ENCODE data around the gene GTF2IRD1.
"Not testable (repeated sequence)": the region's sequence is repeated elsewhere in the genome, so short reads cannot be mapped to it uniquely, and the experiment has no call there.

GTF2IRD1 gene

GRCh38 chr7:74599244-74599643 lies 145.5 kb downstream of the GTF2IRD1 start:
- peak; percentile 39 for DNase-seq (ENCODE audit: low spot score)

- DNase-seq (ENCODE audit: low spot score), result no peak
These were observed 150.8 kb downstream of the GTF2IRD1 start for GRCh38 chr7:74604326-74605020.

- peak; percentile 24 for DNase-seq (ENCODE audit: low spot score)
These were observed 152.6 kb downstream of the GTF2IRD1 start for GRCh38 chr7:74606101-74606908.

- DNase-seq (ENCODE audit: low spot score), result no peak
These were observed 153.3 kb downstream of the GTF2IRD1 start for GRCh38 chr7:74606909-74607510.

- DNase-seq (ENCODE audit: low spot score), result no peak
These were observed 158.5 kb downstream of the GTF2IRD1 start for GRCh38 chr7:74612015-74612829.

GRCh38 chr7:74615933-74616780 lies 162.5 kb downstream of the GTF2IRD1 start:
- DNase-seq (ENCODE audit: low spot score), result no peak

- no peak for DNase-seq (ENCODE audit: low spot score)
These were observed 163.6 kb downstream of the GTF2IRD1 start for GRCh38 chr7:74617180-74617744.

- no peak for DNase-seq (ENCODE audit: low spot score)
These were observed 165.6 kb downstream of the GTF2IRD1 start for GRCh38 chr7:74619235-74619860.

- no peak for DNase-seq (ENCODE audit: low spot score)
These were observed 168.6 kb downstream of the GTF2IRD1 start for GRCh38 chr7:74622228-74622749.

GRCh38 chr7:74623135-74623534 lies 169.4 kb downstream of the GTF2IRD1 start:
- DNase-seq (ENCODE audit: low spot score), result no peak

GRCh38 chr7:74625446-74625845 lies 171.7 kb downstream of the GTF2IRD1 start:
- DNase-seq (ENCODE audit: low spot score), result no peak

GRCh38 chr7:74627661-74628411 lies 174.1 kb downstream of the GTF2IRD1 start:
- no peak for DNase-seq (ENCODE audit: low spot score)

GRCh38 chr7:74632505-74632904 lies 178.8 kb downstream of the GTF2IRD1 start:
- no peak for DNase-seq (ENCODE audit: low spot score)

- DNase-seq (ENCODE audit: low spot score), result no peak
These were observed 179.8 kb downstream of the GTF2IRD1 start for GRCh38 chr7:74633451-74633921.

- DNase-seq (ENCODE audit: low spot score), result no peak
These were observed 184.0 kb downstream of the GTF2IRD1 start for GRCh38 chr7:74637745-74638144.

- peak; percentile 89 for DNase-seq (ENCODE audit: low spot score)
These were observed 196.3 kb downstream of the GTF2IRD1 start for GRCh38 chr7:74650055-74650454.

GRCh38 chr7:74650493-74651132 lies 196.9 kb downstream of the GTF2IRD1 start:
- DNase-seq (ENCODE audit: low spot score), result not testable (repeated sequence)

GRCh38 chr7:74651133-74651504 lies 197.4 kb downstream of the GTF2IRD1 start:
- DNase-seq (ENCODE audit: low spot score), result not testable (repeated sequence)
